ENCODE data around the gene ENDOU.
"Not testable (repeated sequence)": the region's sequence is repeated elsewhere in the genome, so short reads cannot be mapped to it uniquely, and the experiment has no call there.

ENDOU gene

DNA sequence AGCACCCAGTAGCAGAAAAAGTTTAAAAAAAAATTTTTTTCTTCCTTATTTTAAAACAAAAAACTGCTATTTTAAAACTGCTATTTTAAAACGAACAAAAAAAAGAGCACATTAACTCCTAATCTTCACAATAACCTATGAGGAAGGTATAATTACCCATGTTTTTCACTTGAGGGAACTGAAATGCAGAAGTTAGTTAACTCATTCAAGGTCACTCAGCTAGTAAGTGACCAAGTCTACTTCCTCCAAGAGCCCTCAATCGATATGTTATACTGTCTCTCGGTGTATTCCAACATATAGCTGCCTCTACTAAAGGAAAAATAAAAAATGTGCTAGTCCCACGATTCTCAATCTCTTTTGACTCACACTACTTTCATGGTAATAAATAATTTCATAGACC lies 27.2 kb downstream of the ENDOU start:
- DNase-seq (ENCODE audit: low read depth in 4 of 4, low spot score in 1 of 4), result no peak

GRCh38 chr12:47689215-47689614 lies 36.1 kb downstream of the ENDOU start:
- no peak for DNase-seq (ENCODE audit: low read depth in 4 of 4, low spot score in 1 of 4)

DNA sequence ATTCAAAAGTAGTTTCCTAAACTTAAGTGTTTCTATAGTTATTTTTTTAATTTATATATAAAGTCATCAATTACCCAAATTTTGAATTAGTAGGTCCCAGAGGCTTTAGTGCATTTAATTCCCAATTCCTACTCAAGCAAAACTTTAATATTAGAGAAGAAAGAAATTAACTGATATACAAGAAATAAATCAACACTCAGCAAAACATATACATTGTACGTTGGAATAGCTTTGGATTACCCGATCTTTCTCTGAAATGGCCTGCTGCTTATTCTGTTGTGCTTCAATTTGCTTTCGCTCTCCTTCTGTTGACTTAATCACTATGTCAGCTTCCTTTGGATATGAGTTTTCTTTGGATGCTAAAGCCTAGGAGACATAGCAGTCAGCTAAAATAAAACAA lies 37.7 kb downstream of the ENDOU start:
- DNase-seq (ENCODE audit: low read depth in 4 of 4, low spot score in 1 of 4), result no peak

DNA sequence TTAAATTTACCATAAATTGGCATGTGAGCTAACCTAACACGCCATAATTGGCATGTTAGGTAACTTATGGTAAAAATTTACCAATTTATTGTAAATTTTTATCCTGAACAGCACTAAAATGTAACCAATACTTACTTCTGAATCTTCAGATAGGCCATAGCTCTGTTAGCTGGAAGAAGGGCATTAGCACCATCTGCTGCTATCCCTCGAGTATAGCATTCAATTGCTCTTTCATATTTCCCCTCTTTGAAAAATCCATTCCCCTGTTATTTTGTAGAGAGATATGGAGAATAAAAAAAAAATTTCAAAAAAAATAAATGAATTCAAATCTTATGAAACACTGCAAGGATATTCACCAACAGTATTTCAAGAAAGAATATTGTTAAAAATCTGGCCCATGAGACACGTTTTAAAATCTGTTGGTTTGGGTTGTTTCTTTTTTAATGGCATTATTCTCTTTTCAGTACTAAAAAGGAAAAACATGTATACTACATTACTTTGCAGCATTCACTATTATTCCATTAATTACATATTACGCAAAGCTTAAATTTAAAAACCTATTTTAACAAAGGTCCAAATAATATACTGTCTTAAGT lies 38.5 kb downstream of the ENDOU start:
- no peak for DNase-seq (ENCODE audit: low read depth in 4 of 4, low spot score in 1 of 4)

- DNase-seq (ENCODE audit: low read depth in 4 of 4, low spot score in 1 of 4), result no peak
Measured at GRCh38 chr12:47679785-47680184, 45.5 kb downstream of the ENDOU start.

GRCh38 chr12:47672068-47672467 lies 53.2 kb downstream of the ENDOU start:
- no peak for DNase-seq (ENCODE audit: low read depth in 4 of 4, low spot score in 1 of 4)

- DNase-seq (ENCODE audit: low read depth in 4 of 4, low spot score in 1 of 4), result not testable (repeated sequence)
Measured at GRCh38 chr12:47667935-47668334, 57.4 kb downstream of the ENDOU start.
